Cardiac muscle cell (in vitro differentiated cells and primary cell): ENCODE data around the gene SMPX. TPM values are rescaled to one million over a fixed set of nuclear protein-coding genes. Genes with fewer than 3 reads are reported as not detected.

Experiments used
- DNase-seq, 2 donors: peaks; one replicate each; pipeline versions ENCODE4 v3.0.0 to v3.0.0-alpha.2; 2010 to 2017; ENCODE audit warnings: low read depth in 1 of 2, low spot score in 1 of 2
- H3K27ac ChIP-seq: fragments of 200-600 bp; sonication (generic); 2 replicates; pipeline ENCODE4 v1.5.1; 2016
- H3K27me3 ChIP-seq: fragments of 200-600 bp; sonication (generic); 2 replicates; pipeline ENCODE4 v1.6.0; 2016; ENCODE audit warnings: control low read depth
- H3K36me3 ChIP-seq: fragments of 200-600 bp; sonication (generic); 2 replicates; pipeline ENCODE4 v1.5.1; 2016; ENCODE audit warnings: control low read depth
- H3K4me1 ChIP-seq: fragments of 200-600 bp; sonication (generic); 2 replicates; pipeline ENCODE4 v1.8.1; 2017; ENCODE audit warnings: low read depth, mild to moderate bottlenecking, mixed run types
- H3K4me3 ChIP-seq: fragments of 200-600 bp; sonication (generic); 2 replicates; pipeline ENCODE4 v1.5.1; 2016; ENCODE audit warnings: mild to moderate bottlenecking
- H3K9me3 ChIP-seq: fragments of 200-600 bp; sonication (generic); 2 replicates; pipeline ENCODE4 v1.5.1; 2017; ENCODE audit warnings: low read depth, mild to moderate bottlenecking, control low read depth
- polyA plus RNA-seq: library from polyadenylated mRNA; unstranded; fragments of >200 nt; fragmentation: Nextera tagmentation; extraction: Ambion mirVana; gene quantifications from 2 replicates; pipeline ENCODE4 v1.2.1, GENCODE V29; 2016
- total RNA-seq: library from RNA; depleted of rRNA; stranded (reverse); fragments of >200 nt; gene quantifications from 2 replicates; pipeline ENCODE4 v1.2.3, GENCODE V29; 2016
- TF ChIP-seq, protein P1 (sequence below): IDR thresholded peaks from 2 replicates; pipeline ENCODE4 v1.5.1; 2012; ENCODE audit warnings: low read depth, mild to moderate bottlenecking, low read length

SMPX gene
- total and polyA plus RNA-seq, 2 experiments from 2014 or later, result 402 to 1,072 TPM

DNA sequence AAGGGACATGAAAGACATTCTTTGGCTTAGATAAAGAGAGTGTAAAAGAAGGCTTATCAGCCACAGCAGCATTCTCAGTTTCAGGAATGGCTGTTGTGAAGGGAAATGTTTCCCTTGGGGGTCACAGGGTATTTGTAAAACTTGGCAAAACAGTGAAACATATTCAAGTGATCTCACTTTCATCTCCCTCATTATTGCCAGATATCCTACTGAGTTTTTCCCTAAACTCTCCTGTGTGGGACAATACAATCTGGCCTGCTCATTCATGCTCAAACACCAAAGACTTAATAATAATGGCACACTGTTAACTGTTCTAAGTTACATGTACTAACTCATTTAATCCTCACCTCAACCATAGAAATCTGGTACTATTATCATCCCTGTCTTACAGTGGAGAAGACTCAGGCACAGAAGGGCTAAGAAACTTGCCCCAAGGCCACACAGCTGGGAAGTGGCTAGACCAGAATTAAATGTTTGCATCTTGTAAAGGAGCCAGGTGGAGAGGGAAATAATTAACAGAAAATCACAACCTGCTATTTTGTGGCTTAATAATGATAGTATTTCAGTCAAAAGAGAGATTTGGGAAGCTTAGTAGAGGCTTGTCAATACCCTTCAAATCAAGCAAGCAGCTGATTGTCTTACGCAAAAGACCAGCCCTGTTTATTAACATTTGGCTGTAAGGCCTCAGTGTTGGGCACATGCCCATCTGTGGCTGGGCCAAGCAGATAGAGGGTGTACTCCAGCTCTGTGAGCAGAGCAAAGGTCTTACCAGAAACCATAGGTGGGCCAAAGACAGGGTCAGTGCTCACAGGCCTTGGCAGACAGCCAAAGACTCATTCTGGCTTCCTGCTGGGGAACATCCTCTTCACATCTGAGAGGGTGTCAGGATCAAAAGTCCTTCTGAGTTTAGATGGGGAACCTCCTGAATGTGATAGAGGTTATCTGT lies 17.3 kb downstream of the SMPX start:
- Histone ChIP-seq H3K36me3 (peaks cover 34% of the 10 kb centered on the region), H3K4me3 (no peak overlapping the region), H3K27me3 (no peaks in the 10 kb centered on the region), H3K27ac (peak overlapping the region; percentile 75), H3K9me3 (no peaks in the 10 kb centered on the region), H3K4me1 (peaks cover 67% of the 10 kb centered on the region)
- peak in 1 of 2 donors; percentile 32 for DNase-seq
- TF ChIP-seq, protein P1, sequence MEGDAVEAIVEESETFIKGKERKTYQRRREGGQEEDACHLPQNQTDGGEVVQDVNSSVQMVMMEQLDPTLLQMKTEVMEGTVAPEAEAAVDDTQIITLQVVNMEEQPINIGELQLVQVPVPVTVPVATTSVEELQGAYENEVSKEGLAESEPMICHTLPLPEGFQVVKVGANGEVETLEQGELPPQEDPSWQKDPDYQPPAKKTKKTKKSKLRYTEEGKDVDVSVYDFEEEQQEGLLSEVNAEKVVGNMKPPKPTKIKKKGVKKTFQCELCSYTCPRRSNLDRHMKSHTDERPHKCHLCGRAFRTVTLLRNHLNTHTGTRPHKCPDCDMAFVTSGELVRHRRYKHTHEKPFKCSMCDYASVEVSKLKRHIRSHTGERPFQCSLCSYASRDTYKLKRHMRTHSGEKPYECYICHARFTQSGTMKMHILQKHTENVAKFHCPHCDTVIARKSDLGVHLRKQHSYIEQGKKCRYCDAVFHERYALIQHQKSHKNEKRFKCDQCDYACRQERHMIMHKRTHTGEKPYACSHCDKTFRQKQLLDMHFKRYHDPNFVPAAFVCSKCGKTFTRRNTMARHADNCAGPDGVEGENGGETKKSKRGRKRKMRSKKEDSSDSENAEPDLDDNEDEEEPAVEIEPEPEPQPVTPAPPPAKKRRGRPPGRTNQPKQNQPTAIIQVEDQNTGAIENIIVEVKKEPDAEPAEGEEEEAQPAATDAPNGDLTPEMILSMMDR, result no peak

DNA sequence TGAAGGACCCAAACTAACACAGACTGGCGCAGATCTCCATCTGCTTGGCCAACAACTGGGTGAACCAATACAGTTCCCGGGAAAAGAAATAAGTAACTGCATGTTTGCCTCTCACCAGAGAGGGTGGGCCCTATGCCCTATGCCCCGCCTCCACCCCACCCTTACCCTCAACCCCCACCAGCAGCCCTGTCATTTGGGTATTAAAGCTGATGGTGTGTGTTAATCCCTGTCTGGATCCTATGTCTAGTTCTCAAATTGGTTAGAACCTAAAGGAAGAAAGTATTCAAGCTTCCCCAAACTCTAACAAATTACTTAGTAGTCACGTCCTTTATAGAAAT lies 19.0 kb downstream of the SMPX start:
- Histone ChIP-seq H3K27ac (peak overlapping the region; percentile 37), H3K27me3 (no peaks in the 10 kb centered on the region), H3K4me3 (no peak overlapping the region), H3K9me3 (no peaks in the 10 kb centered on the region), H3K36me3 (peaks cover 49% of the 10 kb centered on the region), H3K4me1 (peaks cover 56% of the 10 kb centered on the region)
- no peak for DNase-seq
- TF ChIP-seq, protein P1, result no peak

DNA sequence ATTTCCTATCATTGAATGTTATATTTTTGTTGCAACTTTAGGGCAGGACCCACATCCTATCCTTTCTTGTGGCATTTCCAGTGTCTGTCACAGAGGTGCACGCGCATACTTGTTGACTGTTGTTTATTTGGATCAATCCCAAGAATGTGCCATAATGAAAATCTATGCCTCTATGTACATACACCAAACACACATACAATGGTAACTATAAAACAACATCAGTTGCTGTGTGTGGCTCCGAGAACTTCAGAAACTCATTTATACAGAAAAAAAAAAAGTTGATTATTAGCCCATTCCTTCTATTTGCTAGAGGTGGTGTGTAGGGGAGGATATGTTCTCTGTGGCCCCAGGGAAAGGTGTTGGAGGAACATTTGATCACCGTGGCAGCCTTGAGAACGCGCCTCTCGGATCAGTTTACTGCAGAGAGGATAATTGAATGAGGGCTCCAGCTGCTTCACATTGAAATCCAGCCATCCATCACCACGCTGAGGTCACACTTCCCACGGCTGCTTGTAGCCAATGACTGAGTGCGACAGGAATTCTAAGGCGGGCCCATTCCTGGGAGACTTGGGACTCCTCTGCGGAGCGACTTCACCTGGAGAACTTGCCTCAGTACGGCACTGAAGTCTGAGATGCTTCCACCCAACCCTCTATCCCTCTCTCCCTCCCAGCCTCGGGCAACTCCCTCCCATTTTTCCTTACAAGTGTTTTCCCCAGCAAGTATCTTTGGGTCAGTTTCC lies 19.5 kb downstream of the SMPX start:
- Histone ChIP-seq H3K27ac (peak overlapping the region; percentile 37), H3K4me1 (peaks cover 50% of the 10 kb centered on the region), H3K27me3 (no peaks in the 10 kb centered on the region), H3K9me3 (no peaks in the 10 kb centered on the region), H3K4me3 (no peak overlapping the region), H3K36me3 (peaks cover 54% of the 10 kb centered on the region)
- TF ChIP-seq, protein P1, result no peak
- peak in 1 of 2 donors; percentile 26 for DNase-seq

GRCh38 chrX:21735768-21736127 lies 22.2 kb downstream of the SMPX start:
- no peaks in the 10 kb centered on the region for H3K9me3 ChIP-seq
- peaks cover 66% of the 10 kb centered on the region for H3K36me3 ChIP-seq
- H3K4me1 ChIP-seq, result peaks cover 24% of the 10 kb centered on the region
- H3K27ac ChIP-seq, result peak overlapping the region; percentile 11
- no peak for DNase-seq
- TF ChIP-seq, protein P1, result no peak
- H3K27me3 ChIP-seq, result no peaks in the 10 kb centered on the region
- no peak overlapping the region for H3K4me3 ChIP-seq

GRCh38 chrX:21735038-21735767 lies 22.7 kb downstream of the SMPX start:
- Histone ChIP-seq H3K4me1 (peaks cover 19% of the 10 kb centered on the region), H3K36me3 (peaks cover 71% of the 10 kb centered on the region), H3K27me3 (no peaks in the 10 kb centered on the region), H3K27ac (no peak overlapping the region), H3K4me3 (no peak overlapping the region), H3K9me3 (no peaks in the 10 kb centered on the region)
- DNase-seq, result no peak
- TF ChIP-seq, protein P1, result no peak
